HepG2 (cell line): Measurements from ENCODE around the gene CLDN7. TPM values are rescaled to one million over a fixed set of nuclear protein-coding genes. Genes with fewer than 3 reads are reported as not detected.

Source experiments
- AGO2 ChIP-seq: fragments of 200-400 bp; formaldehyde crosslinking; optimal IDR thresholded peaks from 2 replicates; pipeline ENCODE3; 2017; ENCODE audit warnings: mild to moderate bottlenecking, low read depth, low read length, moderate library complexity
- DBP ChIP-seq: sonication (generic); formaldehyde crosslinking; IDR thresholded peaks from 2 replicates; pipeline ENCODE4 v1.4.0; 2020; ENCODE audit warnings: missing genetic modification reagents; ENCODE audit errors: not compliant biosample characterization
- MAZ ChIP-seq, 2 experiments: sonication (generic) in 1 of 2; formaldehyde crosslinking in 1 of 2; IDR thresholded peaks; 2 replicates each; pipeline versions ENCODE4 v1.5.0 to v1.6.1; 2012 to 2020; ENCODE audit warnings: low read depth in 2 of 2, mild to moderate bottlenecking in 2 of 2, borderline replicate concordance in 1 of 2, improper control_type of control experiment in 1 of 2, low read length in 1 of 2, missing genetic modification reagents in 1 of 2, moderate library complexity in 1 of 2
- PBX2 ChIP-seq: IDR thresholded peaks from 2 replicates; pipeline ENCODE4 v1.6.1; 2016; ENCODE audit warnings: control low read depth
- REPIN1 ChIP-seq: sonication (generic); formaldehyde crosslinking; IDR thresholded peaks from 2 replicates; pipeline ENCODE4 v1.8.0; 2022; ENCODE audit warnings: missing genetic modification reagents, low read depth, mild to moderate bottlenecking, borderline replicate concordance
- TARDBP ChIP-seq: sonication (generic); formaldehyde crosslinking; IDR thresholded peaks from 2 replicates; pipeline ENCODE4 v1.8.0; 2022; ENCODE audit warnings: mild to moderate bottlenecking, missing genetic modification reagents
- TEF ChIP-seq: sonication (generic); formaldehyde crosslinking; IDR thresholded peaks from 2 replicates; pipeline ENCODE4 v1.5.0; 2020; ENCODE audit warnings: missing genetic modification reagents
- TFAP4 ChIP-seq: sonication (generic); IDR thresholded peaks from 2 replicates; pipeline ENCODE4 v1.6.1; 2016; ENCODE audit warnings: low read depth, borderline replicate concordance
- THAP11 ChIP-seq: IDR thresholded peaks from 2 replicates; pipeline ENCODE4 v1.6.1; 2016; ENCODE audit warnings: missing biosample characterization, missing genetic modification reagents
- TMF1 ChIP-seq: sonication (generic); formaldehyde crosslinking; IDR thresholded peaks from 2 replicates; pipeline ENCODE4 v1.8.1; 2022; ENCODE audit warnings: low read depth, missing genetic modification reagents
- ZMYM4 ChIP-seq: sonication (generic); formaldehyde crosslinking; IDR thresholded peaks from 2 replicates; pipeline ENCODE4 v1.8.1; 2023; ENCODE audit warnings: mild to moderate bottlenecking, missing genetic modification reagents
- ZNF10 ChIP-seq: sonication (generic); formaldehyde crosslinking; IDR thresholded peaks from 2 replicates; pipeline ENCODE4 v1.4.0; 2020; ENCODE audit warnings: mild to moderate bottlenecking, low read depth, missing genetic modification reagents, borderline replicate concordance
- ZNF557 ChIP-seq: sonication (generic); formaldehyde crosslinking; IDR thresholded peaks from 2 replicates; pipeline ENCODE4 v1.4.0; 2020; ENCODE audit warnings: missing genetic modification reagents
- ZNF607 ChIP-seq: sonication (generic); formaldehyde crosslinking; IDR thresholded peaks from 2 replicates; pipeline ENCODE4 v1.5.1; 2020; ENCODE audit warnings: missing genetic modification reagents, mild to moderate bottlenecking, borderline replicate concordance
- ZNF646 ChIP-seq: sonication (generic); formaldehyde crosslinking; IDR thresholded peaks from 2 replicates; pipeline ENCODE4 v1.9.0; 2021; ENCODE audit warnings: mild to moderate bottlenecking, missing genetic modification reagents
- ZSCAN21 ChIP-seq: sonication (generic); formaldehyde crosslinking; IDR thresholded peaks from 2 replicates; pipeline ENCODE4 v1.8.0; 2022; ENCODE audit warnings: mild to moderate bottlenecking, missing genetic modification reagents, moderate library complexity, borderline replicate concordance
- polyA plus RNA-seq, 8 experiments: library from polyadenylated mRNA; depleted of rRNA in 3 of 8; stranded (reverse) in 7 of 8; unstranded in 1 of 8; fragments of >200 nt; fragmentation: Illumina TruSeq in 4 of 8; extraction: Trizol in 4 of 8; gene quantifications; 2 replicates each; pipeline versions ENCODE4 v1.2.1 to v1.2.3, GENCODE V29; 2011 to 2016; ENCODE audit warnings: low read depth in 4 of 8, missing spikeins in 1 of 8, mixed read lengths in 1 of 8; ENCODE audit not compliant: insufficient read depth in 1 of 8
- total RNA-seq, 5 experiments: library from RNA; depleted of rRNA; stranded (reverse); fragments of >200 nt; fragmentation: Illumina TruSeq; extraction: Trizol; gene quantifications; 2 replicates each; pipeline ENCODE4 v1.2.3, GENCODE V29; 2016; ENCODE audit warnings: low read depth in 1 of 5

CLDN7 gene
- total and polyA plus RNA-seq, 2 of the 13 experiments (the other 11 are each of a cell fraction or from before 2014, with no cell fraction given), result not detected

GRCh38 chr17:7296189-7296861 is 34.0 kb upstream of the CLDN7 start (continued):
- TF ChIP-seq TARDBP (CRISPR knock-in tag) (peak; percentile 38; the same call in 1 of the 2 replicates), AGO2 (no peak), ZNF557 (CRISPR knock-in tag) (no peak), ZNF607 (0 out of 2 replicates have a peak, but pooled peaks have one; percentile 39), ZMYM4 (CRISPR knock-in tag) (peak; percentile 16; the same call in 1 of the 2 replicates), TMF1 (CRISPR knock-in tag) (no peak; the same call in 1 of the 2 replicates), MAZ (IDR thresholded peaks at IDR 0.05; ENCODE audit: borderline replicate concordance, low read depth, low read length) (no peak), MAZ (CRISPR knock-in tag; IDR thresholded peaks at IDR 0.05; ENCODE audit: low read depth) (peak; percentile 82), TEF (CRISPR knock-in tag) (no peak), ZSCAN21 (peak; percentile 64; the same call in 1 of the 2 replicates), THAP11 (peak; percentile 81), ZNF646 (CRISPR knock-in tag) (no peak), ZNF10 (CRISPR knock-in tag) (no peak), PBX2 (CRISPR knock-in tag) (no peak), TFAP4 (peak; percentile 77; the same call in 1 of the 2 replicates), REPIN1 (CRISPR knock-in tag) (peak; percentile 26; the same call in 1 of the 2 replicates), DBP (CRISPR knock-in tag) (no peak)
